ENCODE data around the gene HOXD3.

DNA sequence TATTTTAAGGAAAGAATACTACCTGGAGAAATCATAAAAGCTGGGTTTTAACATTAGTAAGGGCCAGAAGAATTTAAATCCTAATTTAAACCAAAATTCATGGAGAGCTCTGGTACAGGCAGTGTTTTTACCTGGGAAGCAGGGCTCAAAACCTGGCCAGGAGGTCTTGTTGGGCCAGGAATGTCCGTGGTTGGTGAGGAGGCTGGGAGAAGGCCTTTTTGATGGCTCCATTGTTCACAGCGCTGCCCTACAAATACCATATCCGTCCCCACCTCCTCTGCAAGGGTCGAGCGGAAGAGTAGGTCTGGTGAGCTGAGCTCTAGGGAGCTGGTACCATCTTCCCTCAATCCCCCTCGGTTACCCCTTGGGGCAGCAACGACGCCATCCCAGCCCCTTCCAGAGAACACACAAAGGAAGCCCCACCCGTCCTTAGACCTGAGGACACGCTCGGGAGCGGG lies 20.5 kb downstream of the HOXD3 start:
- TF ChIP-seq, protein P1, sequence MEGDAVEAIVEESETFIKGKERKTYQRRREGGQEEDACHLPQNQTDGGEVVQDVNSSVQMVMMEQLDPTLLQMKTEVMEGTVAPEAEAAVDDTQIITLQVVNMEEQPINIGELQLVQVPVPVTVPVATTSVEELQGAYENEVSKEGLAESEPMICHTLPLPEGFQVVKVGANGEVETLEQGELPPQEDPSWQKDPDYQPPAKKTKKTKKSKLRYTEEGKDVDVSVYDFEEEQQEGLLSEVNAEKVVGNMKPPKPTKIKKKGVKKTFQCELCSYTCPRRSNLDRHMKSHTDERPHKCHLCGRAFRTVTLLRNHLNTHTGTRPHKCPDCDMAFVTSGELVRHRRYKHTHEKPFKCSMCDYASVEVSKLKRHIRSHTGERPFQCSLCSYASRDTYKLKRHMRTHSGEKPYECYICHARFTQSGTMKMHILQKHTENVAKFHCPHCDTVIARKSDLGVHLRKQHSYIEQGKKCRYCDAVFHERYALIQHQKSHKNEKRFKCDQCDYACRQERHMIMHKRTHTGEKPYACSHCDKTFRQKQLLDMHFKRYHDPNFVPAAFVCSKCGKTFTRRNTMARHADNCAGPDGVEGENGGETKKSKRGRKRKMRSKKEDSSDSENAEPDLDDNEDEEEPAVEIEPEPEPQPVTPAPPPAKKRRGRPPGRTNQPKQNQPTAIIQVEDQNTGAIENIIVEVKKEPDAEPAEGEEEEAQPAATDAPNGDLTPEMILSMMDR (optimal IDR thresholded peaks at IDR 0.05 in 1 of 3, IDR thresholded peaks at IDR 0.05 in 1 of 3, conservative IDR thresholded peaks at IDR 0.05 in 1 of 3; ENCODE audit: extremely low read depth in 1 of 3, insufficient read depth in 2 of 3, low read length in 3 of 3) = no peak
- no peak for TF ChIP-seq EZH2 (IDR thresholded peaks at IDR 0.05; ENCODE audit: low read length)

All from keratinocyte (primary cell).